GM15510 (cell line): ENCODE measurements around the gene ALKBH7.

Experiments
- POLR2A ChIP-seq: IDR thresholded peaks from 3 replicates; pipeline ENCODE4 v1.6.1; 2011; ENCODE audit warnings: borderline replicate concordance; ENCODE audit not compliant: insufficient read length; ENCODE audit errors: extremely low read depth

The ALKBH7 gene

GRCh38 chr19:6414793-6415590, 42.4 kb downstream of the ALKBH7 start:
- no peak for TF ChIP-seq POLR2A

DNA sequence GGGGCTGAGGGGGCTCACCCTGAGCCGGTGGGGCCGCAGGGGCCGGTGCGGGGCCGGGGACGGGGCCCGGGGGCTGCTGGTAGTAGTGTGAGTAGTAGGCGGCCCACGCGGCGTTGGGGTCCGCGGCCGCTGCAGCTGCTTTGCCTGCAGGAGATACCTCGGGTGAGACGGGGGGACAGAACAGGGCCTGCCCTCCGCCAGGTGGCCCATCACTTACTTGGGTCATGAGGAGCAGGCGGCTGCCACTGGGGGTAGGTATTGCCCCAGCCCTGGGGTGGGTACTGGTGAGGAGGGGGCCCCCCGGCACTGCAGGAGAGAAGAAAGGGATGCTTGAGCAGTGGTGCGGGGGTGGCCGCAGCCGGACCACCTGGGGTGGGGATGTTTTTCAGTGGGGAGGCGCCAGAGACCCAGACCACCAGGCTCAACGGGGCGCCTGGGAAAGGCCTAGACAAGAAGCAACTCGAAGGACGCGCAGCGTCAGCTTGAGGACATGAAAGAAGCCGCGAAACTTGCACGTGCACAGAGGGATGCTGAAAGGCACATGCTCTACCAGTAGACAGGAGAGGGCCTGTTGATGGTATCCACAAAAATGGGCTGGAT, 43.1 kb downstream of the ALKBH7 start:
- TF ChIP-seq POLR2A, result no peak

- TF ChIP-seq POLR2A, result no peak
Measured at GRCh38 chr19:6416658-6417405, 44.2 kb downstream of the ALKBH7 start.

DNA sequence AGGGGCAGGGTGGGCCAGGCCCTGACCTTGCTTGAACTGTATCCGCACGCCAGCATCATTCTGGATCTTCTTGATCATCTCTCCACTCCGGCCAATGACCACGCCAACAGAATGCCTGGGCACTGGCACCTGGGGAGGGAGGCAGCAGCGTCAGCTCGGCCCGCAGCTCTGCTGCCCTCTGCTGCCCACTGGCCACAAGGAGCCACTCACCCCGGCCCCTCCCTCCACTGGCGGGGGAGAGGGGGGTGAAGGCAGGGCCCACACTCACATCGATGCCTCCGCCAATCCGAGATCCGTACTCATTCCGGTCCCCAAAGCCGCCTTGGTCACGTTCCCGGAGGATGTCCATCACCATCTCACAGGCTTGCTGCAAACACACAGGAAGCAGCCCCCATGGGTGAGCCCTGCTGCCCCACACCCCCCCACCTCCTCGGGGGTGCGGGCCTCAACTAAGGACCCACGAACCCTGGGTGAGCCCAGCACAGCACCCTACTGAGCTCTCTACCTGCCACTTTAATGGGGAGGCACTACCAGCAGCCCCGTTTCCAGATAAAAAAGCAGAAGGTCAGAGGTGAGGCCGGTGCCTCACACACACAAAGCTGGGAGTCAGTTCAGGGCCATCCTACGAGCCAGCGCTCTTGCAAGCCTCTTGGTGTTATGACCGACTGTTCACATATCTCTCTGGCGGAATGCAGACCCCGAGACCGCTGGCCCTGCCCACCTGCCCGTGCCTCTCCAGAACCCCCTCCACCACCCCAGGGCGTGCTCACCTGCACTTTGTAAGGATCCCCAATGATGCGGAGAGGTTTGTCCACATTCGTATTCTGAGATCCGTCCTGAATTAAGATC, 45.3 kb downstream of the ALKBH7 start:
- no peak for TF ChIP-seq POLR2A

- no peak for TF ChIP-seq POLR2A
Measured at GRCh38 chr19:6418562-6418932, 46.0 kb downstream of the ALKBH7 start.

DNA sequence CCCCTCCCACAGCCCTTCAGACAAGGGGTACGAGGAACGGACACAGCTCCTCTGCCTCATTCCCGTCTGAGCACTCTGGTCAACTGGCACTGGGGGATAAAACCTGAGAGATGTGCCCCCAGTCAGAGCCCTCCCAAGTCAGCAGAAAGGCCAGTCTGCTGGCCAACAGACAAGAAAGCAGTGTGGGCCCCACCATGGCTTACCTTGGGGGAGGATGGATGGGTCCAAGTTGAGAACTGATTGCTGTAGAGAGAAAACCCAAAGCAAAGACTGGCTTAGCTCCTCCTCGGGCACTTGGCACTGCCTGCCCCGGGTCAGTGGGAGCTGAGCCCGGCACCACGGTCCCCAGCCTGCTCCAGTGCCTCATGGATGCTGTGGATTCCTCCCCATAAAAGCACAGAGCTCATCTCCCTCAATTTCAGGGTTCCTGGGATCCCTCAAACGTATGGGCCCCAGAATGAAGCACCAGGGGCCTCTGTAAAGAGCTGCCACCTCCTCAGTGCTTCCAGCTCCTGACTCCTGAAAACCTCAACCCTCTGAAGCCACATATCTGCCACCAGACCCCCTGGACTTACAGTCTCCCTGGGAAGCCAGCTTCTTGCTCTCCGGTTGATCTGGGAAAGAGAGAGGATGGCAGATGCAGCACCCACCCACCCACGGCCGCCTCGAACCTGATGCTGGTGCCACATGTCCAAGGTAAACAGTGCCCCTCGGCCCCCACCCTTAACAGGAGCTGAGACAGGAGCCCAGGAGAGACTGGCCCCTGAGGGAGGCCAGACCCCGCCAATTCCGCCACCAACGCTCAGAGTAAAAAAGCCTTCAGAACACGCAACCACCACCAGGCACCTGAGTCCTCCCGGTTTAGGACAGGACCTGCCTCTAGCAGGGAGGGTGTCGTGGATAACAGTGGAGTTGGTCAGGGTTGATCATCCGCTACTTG, 48.8 kb downstream of the ALKBH7 start:
- no peak for TF ChIP-seq POLR2A

DNA sequence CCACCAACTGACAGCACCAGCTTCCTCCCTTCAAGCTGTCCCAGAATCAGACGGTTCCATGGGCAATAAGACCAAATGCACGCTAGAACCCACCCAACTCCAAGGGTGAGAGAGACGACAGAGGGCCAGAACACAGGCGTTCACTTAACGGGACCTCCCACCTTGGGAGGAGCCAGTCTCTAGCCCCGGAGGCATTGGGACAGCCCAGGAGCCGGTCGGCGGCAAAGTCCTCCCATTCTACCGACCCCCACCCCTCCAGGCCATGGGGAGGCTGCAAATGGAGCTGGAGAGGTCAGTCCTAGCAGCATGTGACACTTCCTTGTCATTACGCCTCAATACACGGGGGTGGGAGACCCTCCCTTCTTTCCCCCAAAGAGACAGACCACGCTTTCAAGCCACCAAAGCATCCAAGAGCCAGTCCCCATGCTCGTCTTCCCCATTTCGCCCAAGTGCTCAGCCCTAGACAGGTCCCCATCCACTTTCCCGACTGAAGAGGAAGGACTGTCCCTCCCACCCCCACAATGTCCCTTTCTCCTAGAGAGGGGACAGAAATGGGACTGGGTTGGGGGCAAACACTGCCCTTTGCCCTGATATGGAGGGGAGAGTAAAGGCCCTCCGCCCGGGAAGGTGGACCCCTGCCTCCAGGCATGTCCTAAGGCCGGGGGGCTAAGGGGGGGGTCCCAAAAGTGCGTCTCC, 51.1 kb downstream of the ALKBH7 start:
- TF ChIP-seq POLR2A, result no peak

DNA sequence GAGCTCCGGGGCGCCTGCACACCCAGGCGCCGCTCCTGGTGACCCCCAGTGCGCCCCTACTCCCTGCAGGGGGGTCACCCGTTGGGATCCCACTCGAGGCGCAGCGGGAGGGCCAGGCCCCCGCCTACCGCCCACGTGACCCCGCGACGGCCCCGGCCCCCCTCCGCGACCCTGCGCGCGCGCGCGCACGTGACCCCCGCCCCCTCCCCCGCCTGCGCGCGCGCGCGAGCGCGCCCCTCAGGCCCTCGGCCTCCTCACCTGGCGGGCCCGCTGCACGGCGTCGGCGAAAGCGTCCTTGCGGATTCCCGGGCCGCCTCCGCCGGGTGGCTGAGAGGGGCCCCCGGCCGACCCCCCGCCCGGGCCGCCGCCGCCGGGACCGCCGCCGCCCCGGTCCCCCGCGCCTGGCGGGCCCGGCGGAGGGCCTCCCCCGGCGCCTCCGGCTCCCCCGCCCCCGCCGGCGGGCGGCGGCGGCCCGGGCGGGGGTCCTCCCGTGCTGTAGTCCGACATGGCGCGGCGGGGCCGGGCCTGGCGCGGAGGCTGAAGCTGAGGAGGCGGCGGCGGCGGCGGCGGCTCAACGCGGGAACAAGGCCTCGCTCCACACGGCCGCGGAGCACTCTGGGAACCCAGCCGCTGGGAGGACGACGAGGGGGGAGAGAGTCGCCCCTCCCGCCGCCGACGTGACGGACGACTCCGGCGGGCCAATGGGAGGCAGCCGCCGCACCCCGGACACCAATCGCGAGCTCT, 51.8 kb downstream of the ALKBH7 start, which contains the start of gene KHSRP:
Gene KHSRP, minus strand, starts transcription at position 617 of the 744 bp plus-strand sequence. Its CDS starts 110 bp downstream, at position 507.
- TF ChIP-seq POLR2A, result peak; percentile 90
